Left lobe of liver (tissue), 2 donors: ENCODE results near the gene OSBP2. TPM values are rescaled to one million over a fixed set of nuclear protein-coding genes. Genes with fewer than 3 reads are reported as not detected.

Experiments used
- ATAC-seq: fragments of 200-7000 bp; cut with Tn5 transposase; one replicate; pipeline ENCODE4 v1.9.1; 2020; ENCODE audit warnings: mild to moderate bottlenecking, moderate library complexity
- DNase-seq: peaks from one replicate; pipeline ENCODE4 v3.0.0-alpha.2; 2020; ENCODE audit warnings: low spot score
- total RNA-seq: library from RNA; stranded (reverse); gene quantifications from one replicate; pipeline ENCODE4 v1.2.1, GENCODE V29; 2021
- donor health status: DM: no; HTN: no; CAD: no; lungs with moderate emphysema.
- donor health status: DM: no; HTN: yes; CAD: no.

Gene OSBP2
- total RNA-seq, 1 donor from 2014 or later: 0.63 TPM

DNA sequence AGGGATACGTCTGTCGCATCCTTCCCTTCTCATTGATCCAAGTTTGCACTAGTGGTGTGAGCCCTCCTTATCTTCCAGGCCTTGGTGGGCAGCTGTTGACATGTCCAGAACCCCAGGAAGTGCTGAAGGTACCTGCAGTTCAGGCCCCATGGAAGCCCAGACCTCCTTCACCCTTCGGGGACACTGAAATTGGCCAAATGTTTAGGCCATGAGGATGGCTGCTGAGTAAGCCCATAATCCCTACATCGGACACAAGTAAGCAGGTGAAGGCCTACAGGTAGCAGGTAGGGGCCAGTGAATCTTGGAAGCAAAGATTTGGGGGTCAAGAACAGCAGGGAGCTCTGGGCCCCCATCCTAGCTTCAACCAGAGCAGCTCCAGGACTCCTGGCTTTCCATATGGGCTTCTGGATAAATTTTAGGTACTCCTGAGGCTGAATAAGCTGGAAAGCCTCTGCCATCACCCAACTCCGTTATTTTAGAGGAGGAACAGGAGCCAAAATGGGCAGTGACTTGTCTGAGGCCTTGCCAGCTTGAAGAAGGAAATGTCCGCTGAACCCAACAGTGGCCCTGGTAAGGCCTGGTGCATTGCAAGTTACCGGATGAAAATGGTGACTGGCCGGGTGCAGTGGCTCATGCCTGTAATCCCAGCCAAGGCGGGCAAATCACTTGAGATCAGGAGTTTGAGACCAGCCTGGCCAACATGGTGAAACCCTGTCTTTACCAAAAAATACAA is 228.7 kb downstream of the OSBP2 start:
- DNase-seq: peak; percentile 39
- no peak for ATAC-seq

DNA sequence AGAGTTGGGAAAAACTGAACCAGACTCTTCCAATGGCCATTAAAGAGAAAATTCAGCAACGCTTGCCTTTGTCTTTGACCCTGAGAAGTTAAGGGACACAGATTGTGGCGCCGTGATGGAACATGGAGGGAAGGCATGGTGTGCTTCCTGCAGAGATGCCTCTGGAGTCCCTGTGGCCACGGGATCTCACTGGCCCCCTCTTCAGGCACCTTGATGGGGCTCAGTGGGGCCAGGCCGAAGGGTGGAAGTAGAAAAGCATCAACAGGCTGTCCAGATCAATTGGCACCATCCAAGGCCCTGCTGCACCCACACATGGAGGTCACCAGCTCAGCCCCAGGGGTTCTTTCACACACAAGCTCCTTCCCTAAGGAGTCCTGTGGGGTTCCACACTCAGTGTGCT is 231.0 kb downstream of the OSBP2 start:
- ATAC-seq: no peak
- DNase-seq: peak; percentile 38

DNA sequence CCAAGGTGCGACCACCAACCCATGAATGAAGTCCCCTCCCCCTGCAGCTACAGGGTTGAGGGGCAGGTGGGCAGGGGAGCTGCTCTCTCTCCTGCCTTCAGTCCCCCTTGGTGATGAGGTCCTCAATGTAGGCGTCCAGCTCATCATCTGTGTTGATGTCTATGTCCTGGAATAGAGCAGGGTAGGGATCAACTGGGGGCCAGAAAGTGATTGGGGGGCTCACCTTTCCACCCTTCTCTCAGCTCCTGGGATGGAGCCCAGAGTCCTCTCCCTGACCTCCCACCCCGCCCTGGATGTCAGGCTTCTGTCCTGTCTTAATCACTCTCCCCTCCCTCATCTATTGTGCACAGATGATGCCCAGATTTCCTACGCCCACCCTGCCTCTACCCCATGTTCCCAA is 232.0 kb downstream of the OSBP2 start:
- no peak for ATAC-seq
- DNase-seq: no peak

DNA sequence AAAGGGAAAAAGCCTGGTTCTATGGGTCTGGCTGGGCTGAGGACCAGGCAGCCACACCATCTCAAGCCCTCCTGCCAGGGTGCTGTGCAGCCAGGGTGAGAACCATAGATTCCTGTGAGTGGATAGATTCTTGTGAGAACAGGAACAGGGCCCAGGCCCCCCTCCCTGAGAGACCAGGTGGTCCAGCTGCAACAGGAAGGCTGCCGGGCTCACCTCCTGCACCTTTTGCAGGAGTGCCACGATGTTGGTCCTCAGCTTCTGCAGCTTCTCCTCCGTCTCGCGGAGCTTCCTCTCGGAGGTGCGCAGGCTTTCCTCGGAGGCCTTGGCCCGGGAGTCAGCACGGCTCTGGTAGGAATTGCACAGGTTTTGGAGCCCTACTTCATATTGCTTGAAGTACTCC is 233.1 kb downstream of the OSBP2 start:
- ATAC-seq: no peak
- DNase-seq: peak; percentile 40

DNA sequence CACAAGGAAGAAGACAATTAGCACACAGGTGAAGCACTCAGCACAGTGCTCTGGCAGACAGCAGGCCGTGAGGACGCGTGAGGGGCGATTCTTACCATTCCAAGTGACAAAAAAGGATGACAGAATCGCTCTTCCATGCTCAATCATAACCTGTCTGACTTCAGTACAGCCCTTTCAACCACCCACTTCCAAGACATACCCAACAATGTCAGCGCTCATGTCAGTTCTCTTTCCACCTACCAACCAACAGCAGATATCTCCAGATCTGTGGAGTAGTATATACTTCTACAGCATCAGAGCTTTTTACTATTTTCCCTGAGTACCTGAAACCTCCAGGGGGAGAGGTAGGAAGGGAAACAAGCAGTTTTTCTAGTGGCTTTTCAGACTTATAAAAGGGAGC is 233.7 kb downstream of the OSBP2 start:
- no peak for DNase-seq
- ATAC-seq: no peak

DNA sequence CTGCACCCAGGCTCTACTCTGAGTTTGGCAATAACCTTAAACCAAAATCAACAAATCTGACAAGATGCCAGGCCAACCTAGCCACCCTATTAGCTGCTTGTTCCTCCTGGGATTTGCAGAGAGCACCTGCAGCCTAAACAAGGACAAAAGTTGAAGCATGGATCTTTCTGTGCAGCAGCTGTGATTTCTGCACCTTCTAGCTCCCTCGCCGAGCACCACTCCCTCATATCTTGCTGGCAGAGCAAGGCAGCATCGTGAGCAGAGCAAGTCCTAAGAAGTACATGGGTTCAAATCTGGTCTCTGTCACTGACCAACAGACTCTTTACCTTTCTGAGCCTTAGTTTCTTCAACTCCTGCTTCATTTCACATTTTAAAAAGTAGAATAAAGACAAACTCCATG is 235.6 kb downstream of the OSBP2 start:
- ATAC-seq (no peak), DNase-seq (peak; percentile 28)

DNA sequence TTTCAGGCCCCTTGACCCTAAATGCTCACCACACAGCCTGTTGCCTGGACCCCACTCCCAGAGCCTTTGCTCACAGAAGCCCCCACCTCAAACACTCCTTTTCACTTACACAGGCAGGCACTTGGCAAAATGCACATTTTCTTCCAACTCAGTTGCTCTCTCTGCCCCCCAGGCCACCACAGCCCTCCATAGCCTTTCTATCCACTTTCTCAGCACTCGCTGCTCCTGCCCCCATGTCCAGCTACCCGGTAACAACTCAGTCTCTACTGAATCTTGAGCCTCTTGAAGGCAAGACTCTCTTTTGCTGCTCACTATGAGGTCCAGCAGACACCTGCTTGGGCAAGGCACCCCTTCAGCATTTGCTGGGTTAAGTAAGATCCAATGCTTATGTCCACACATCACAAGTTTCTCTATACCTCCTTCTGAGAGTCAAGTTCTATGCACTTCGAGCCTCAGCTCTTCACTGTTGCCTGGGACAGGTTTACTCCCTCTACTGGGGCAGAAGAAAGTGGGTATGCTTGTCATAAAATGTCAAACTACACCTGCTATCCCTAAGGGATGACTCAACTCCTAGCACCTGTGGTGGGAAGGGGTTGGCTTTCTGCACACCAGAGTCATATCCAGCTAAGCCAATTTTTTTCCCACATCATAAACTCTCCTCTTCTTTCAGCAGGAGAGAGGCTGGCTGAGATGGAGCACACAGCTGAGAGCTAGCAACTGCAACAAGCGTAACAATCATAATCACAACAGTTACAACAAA is 237.0 kb downstream of the OSBP2 start:
- no peak for ATAC-seq
- DNase-seq: no peak

DNA sequence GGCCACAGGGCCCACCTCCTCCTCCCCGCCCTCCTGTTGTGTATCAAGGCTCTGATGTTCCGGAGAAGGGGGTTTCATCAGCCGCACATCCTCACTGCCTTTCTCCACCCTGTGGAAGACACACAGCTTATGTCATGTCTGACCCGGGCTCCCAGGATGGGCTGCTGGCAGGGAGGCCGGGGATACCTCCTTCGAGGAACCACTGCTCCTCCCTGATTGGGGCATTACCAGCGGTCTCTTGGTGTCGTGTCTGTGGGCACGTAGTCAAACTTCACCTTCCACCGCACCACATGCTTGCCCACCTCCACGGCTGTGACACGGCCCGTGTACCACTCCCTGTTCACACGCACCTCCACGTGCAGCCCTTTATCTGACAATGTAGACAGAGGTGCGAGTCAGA is 238.0 kb downstream of the OSBP2 start:
- ATAC-seq: no peak
- no peak for DNase-seq

DNA sequence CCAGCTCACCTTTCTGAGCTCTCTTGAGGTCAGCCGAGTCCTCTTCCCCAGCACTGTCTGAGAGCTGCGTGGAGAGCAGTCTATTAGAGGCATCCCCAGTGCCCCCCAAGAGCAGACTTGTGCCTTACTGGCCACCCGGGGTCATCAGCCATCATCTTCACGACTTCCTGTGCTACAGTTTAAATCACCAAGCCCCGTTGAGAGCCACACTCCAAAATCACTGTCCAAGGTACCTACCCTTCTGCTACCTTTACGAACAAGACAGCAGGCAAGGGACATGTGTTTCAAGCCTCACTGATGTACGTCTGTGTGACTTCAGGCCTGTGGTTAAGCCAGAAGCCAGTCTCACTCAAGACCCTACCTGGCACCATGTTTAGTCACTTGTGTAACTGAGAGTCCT is 238.8 kb downstream of the OSBP2 start:
- no peak for DNase-seq
- ATAC-seq: no peak

DNA sequence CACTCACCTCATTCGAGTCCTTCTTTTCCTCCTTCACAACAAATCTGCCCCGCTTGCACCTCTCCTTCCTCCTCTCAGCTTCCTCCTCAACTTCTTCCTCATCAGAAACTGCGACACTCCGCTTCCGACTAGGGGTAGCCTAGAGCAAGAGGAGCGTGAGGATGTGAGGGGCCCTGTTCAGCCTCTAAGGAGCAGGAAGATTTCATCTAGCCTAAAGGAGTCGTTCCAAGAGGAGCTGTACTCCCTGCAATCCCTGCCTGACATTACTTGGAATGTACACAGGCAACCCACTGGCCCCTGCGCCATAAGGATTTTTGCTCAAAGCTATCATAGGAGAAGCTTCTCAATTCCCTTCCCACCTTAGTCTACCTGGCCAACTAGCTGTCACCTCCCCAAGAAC is 239.4 kb downstream of the OSBP2 start:
- DNase-seq (no peak), ATAC-seq (no peak)

DNA sequence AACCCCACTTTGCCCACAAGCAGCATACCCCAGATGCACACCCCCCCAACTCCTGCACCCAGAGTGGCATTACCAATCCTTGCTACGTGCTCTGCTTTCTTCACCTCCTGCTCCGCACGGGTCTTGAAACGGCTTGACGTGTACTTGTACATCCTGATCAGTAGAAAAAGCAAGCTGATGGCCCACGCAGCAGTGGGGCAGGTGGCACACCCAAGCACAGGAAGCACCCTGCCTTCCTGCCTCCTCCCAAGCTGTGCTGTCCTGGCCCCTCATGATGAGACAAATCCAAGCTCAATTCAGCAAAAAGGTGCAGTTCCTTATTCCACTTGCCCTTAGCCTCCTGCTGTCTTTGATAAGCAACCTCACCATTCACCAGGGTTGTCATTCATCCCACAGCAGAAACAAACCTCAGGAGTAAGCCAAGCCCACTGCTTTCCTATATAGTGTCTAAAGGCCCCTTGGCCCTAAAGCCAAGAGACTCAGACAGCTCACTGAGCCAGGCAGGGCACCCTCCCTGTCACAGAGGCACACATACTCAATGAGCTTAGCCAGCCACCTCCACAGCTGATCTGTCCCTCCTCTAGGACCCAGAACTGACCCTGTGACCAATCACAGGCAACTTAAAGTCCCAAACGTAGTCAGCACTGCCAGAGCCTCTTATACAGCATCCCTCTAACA is 246.2 kb downstream of the OSBP2 start:
- ATAC-seq: no peak
- peak; percentile 29 for DNase-seq

DNA sequence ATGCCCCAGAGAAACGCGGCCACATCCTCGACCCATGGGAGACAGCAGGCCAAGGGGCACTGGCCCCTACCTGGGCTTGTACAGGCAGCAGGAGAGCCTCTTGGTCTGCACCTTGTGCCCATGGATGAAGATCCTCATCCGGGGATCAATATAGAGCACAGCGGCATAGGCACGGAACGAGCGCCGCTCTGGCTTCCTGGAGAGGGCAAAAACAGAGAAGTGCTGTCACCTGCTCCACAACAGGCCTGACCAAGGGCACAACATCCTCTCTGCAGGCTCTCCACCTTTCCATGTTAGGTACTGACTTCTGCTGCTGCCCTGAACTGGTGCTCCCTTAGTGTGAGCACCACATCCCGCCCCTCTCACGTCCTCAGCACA is 246.7 kb downstream of the OSBP2 start:
- no peak for ATAC-seq
- no peak for DNase-seq

DNA sequence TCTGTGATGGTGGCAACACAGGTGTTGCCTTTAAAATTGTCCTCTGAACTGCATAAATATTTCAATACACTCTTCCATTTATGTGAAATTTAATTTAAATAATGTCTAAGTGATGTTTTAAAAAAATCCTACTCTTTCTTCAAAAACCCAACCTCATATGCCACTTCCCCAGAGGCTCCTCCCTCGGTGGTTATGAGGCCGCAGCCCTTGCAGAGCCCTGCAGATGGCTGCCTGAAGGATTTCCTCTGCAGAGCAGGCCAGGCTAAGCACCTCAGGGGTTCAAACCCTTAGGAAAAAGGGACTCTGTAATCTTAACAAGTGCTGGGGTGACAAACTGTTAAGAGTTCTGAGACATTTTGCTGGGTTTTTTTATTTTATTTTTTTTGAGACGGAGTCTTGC is 248.7 kb downstream of the OSBP2 start:
- ATAC-seq (no peak), DNase-seq (no peak)

DNA sequence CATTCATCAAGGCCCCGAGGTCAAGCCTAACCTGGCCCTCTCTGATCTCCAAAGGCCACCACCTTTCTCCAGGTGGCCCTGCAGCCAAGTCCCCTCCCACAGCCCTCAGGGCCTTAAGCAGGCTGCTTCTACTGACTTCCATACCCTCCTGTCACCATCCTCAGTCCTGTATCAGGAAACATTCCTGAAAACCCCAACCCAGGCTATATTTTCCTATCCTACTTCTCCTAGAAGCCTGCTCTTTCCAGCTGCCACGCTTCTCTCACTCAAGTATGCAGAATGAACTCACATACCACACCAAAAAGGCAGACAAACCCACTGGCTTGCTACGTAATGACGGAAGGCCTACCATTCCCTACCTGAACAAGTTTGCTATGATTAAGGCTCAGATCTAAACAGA is 250.3 kb downstream of the OSBP2 start:
- DNase-seq: no peak
- no peak for ATAC-seq

DNA sequence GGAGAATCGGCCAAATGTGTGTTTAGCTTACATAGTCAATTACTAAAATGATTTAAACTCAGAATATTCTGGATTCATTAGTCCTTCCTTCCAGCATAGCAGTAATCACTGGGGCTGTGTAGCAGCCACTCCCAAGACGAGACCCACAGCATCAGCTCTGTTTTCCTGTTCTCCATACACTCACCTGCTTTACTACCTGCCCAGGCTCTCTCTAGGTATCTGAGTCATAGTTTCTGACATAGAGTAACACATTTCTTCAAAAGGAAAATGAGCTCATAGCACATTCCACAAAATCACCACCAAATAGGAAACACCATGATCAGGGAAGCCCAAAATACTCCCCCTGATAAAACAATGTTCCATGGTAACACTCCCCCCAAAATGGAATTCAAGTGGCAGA is 251.0 kb downstream of the OSBP2 start:
- no peak for DNase-seq
- ATAC-seq: no peak

DNA sequence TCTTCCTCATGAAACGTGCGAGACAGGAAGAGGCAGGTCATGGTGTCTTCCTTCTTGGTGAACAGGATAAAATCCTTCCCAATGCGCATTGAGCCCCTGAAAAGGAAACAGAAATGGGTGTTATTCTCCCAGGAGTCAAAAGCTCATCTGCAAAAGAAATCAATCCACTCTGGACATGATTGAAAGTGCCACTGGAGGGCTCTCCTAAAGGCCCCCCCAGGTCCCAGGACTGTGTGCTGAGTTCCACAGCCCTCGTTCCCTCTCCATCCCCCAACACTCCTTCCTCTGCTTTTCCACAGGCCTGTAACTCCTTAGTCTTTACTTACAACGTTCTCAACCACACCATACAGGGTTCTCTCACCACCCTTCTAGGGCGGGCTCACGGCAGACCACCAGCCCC is 251.7 kb downstream of the OSBP2 start:
- ATAC-seq (no peak), DNase-seq (no peak)

DNA sequence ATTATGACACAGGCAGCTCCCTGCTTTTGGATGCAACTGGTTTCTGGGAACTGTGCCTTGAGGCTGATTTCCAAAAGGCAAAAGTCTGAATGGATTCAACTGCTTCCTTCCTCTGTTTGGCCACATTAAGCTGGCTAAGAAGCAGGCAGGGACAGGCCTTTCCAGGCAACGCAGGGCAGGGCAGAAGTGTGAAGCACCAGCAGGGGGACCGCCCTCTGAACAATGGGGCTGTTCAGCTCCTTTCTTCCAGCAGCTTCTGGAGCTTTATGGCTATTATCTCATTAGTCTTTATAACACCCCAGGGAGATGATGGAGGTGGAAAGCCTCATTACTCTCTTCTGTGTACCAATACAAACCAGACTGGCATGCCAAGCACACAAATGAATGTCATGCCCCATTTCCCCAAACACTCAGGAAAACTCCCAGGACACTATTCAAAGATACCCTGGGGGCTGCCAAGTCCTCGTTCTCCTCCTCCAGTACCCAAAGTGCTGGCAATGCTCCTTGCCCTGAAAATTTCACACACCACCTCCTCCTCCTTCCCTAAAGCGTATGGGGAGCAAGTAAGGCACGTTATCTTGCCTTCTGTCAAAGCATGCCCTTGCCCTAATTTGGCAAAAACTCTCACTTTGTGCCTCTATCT is 252.6 kb downstream of the OSBP2 start:
- DNase-seq (peak; percentile 44), ATAC-seq (peak; percentile 29)

DNA sequence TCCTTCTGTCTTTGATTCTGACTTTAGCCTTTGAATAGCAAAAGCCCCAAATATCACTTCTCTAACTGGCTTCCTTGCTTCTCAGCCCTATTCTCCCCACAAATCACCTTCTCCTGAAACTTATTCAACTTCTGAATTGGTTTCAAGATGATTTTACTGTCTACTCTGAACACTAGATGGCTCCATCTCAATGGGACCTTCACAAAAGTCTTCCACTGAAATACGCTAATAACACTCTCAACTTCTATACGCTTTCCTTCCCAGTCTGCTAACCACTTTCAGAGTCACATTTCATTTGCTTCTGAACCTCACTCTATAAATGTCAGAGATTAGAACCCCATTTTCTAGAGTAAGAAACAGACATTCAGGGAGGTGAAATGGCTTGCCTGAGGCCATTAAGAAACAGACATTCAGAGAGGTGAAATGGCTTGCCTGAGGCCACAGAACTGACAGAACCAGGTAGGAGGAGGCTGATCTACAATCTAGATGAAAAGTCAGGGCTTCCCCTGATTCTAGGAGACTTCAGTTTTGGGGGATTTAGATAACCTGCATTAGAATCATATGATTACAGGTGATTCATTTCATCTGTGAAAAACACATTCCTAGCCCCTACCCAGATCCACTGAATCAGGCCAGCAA is 253.3 kb downstream of the OSBP2 start:
- DNase-seq (no peak), ATAC-seq (peak; percentile 86)

DNA sequence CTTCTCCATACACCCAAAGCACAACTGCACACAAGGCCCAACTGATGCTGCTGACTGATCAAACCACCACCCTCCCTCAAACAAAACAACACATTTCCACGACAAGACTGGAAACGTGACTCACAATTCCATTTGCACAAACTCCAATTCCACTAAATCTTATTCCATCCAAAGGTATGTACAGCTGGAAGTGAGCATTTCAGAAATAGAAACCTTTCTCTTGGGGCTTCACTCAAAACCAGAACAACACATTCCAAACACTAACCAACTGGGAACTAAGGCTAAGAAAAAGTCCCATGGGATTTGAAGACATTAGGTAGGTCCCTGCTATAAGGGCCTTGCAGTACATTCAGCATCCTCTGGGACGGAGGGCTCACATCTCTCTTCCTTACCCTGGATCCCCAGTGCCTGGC is 254.3 kb downstream of the OSBP2 start:
- no peak for ATAC-seq

DNA sequence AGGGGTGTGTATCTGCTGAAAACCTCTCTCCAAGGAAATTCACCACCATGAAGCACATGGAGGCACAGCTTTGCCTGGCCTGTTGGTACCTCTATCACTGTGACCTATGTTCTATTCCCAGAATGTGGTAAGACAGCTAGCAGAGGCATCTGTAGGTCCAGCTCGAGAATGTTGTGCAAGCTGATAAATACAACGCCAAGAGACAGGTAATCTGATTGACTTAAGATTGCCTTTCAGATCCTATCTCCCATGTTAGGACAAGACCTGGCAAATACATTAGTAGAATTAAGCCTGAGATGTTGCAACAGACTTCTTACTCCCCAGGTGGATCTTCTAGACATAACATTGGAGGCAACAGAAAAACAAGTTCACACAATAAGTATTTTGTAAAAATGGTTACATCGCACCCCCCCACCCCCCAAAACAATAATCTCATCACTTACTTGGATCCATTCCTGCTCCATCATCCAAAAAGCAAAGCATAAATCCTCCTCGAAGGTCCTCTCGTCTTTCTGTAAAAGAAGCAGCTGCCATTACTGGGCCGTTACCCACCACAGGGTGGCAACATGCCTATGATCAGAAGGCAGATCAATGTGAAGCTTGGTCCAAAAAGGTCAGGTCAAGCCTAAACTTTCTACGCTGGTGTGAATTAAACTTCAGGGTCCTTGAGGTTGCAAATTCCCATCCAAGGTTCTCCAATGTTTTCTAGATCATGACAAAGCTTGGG is 255.4 kb downstream of the OSBP2 start:
- DNase-seq: no peak
- no peak for ATAC-seq

More for the DNA sequence above, 254.3 kb downstream of the OSBP2 start:
- DNase-seq: no peak
